ENCODE measurements around the gene FAM47E.

GRCh38 chr4:76219299-76220055 lies 32.0 kb upstream of the FAM47E start:
- TF ChIP-seq CTCF (tag by site-specific recombination; IDR thresholded peaks at IDR 0.05) (no peak), TSHZ1 (tag by site-specific recombination; IDR thresholded peaks at IDR 0.05; ENCODE audit: borderline replicate concordance) (no peak)

Measured in HEK293 (cell line).